ENCODE measurements around the gene PTPRK.

The PTPRK gene

GRCh38 chr6:128421788-128422187 lies 98.6 kb downstream of the PTPRK start:
- DNase-seq (ENCODE audit: low read depth): no peak
- no peak overlapping the region for H3K4me3 ChIP-seq (ENCODE audit: low read depth, low read length)
- TF ChIP-seq CTCF (IDR thresholded peaks at IDR 0.05; ENCODE audit: control insufficient read depth, extremely low read depth, insufficient read depth): no peak

GRCh38 chr6:128417698-128418097 lies 102.7 kb downstream of the PTPRK start:
- no peak for TF ChIP-seq CTCF (IDR thresholded peaks at IDR 0.05; ENCODE audit: control insufficient read depth, extremely low read depth, insufficient read depth)
- H3K4me3 ChIP-seq (ENCODE audit: low read depth, low read length): no peak overlapping the region
- no peak for DNase-seq (ENCODE audit: low read depth)

- no peak for TF ChIP-seq CTCF (IDR thresholded peaks at IDR 0.05; ENCODE audit: control insufficient read depth, extremely low read depth, insufficient read depth)
- no peak overlapping the region for H3K4me3 ChIP-seq (ENCODE audit: low read depth, low read length)
- no peak for DNase-seq (ENCODE audit: low read depth)
Observed at GRCh38 chr6:128415387-128415786, 105.0 kb downstream of the PTPRK start.

- no peak overlapping the region for H3K4me3 ChIP-seq (ENCODE audit: low read depth, low read length)
- TF ChIP-seq CTCF (IDR thresholded peaks at IDR 0.05; ENCODE audit: control insufficient read depth, extremely low read depth, insufficient read depth): no peak
- DNase-seq (ENCODE audit: low read depth): no peak
Observed at GRCh38 chr6:128414943-128415342, 105.5 kb downstream of the PTPRK start.

GRCh38 chr6:128413291-128413690 lies 107.1 kb downstream of the PTPRK start:
- H3K4me3 ChIP-seq (ENCODE audit: low read depth, low read length): no peak overlapping the region
- DNase-seq (ENCODE audit: low read depth): no peak
- no peak for TF ChIP-seq CTCF (IDR thresholded peaks at IDR 0.05; ENCODE audit: control insufficient read depth, extremely low read depth, insufficient read depth)

GRCh38 chr6:128412680-128413079 lies 107.7 kb downstream of the PTPRK start:
- DNase-seq (ENCODE audit: low read depth): no peak
- no peak for TF ChIP-seq CTCF (IDR thresholded peaks at IDR 0.05; ENCODE audit: control insufficient read depth, extremely low read depth, insufficient read depth)
- no peak overlapping the region for H3K4me3 ChIP-seq (ENCODE audit: low read depth, low read length)

GRCh38 chr6:128410584-128410983 lies 109.8 kb downstream of the PTPRK start:
- no peak for TF ChIP-seq CTCF (IDR thresholded peaks at IDR 0.05; ENCODE audit: control insufficient read depth, extremely low read depth, insufficient read depth)
- no peak for DNase-seq (ENCODE audit: low read depth)
- no peak overlapping the region for H3K4me3 ChIP-seq (ENCODE audit: low read depth, low read length)

Data from LNCaP clone FGC (cell line).